ENCODE measurements around the gene SLBP.

- no peak for TF ChIP-seq SIN3A (IDR thresholded peaks at IDR 0.05; ENCODE audit: borderline replicate concordance, insufficient read depth, low read depth, low read length)
- TF ChIP-seq, protein P1, sequence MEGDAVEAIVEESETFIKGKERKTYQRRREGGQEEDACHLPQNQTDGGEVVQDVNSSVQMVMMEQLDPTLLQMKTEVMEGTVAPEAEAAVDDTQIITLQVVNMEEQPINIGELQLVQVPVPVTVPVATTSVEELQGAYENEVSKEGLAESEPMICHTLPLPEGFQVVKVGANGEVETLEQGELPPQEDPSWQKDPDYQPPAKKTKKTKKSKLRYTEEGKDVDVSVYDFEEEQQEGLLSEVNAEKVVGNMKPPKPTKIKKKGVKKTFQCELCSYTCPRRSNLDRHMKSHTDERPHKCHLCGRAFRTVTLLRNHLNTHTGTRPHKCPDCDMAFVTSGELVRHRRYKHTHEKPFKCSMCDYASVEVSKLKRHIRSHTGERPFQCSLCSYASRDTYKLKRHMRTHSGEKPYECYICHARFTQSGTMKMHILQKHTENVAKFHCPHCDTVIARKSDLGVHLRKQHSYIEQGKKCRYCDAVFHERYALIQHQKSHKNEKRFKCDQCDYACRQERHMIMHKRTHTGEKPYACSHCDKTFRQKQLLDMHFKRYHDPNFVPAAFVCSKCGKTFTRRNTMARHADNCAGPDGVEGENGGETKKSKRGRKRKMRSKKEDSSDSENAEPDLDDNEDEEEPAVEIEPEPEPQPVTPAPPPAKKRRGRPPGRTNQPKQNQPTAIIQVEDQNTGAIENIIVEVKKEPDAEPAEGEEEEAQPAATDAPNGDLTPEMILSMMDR (IDR thresholded peaks at IDR 0.05), result no peak
Measured at GRCh38 chr4:1748465-1748995, 36.4 kb upstream of the SLBP start.
